DLD1 (cell line): ENCODE measurements around the gene COPE.

Experiments
- in situ Hi-C: cut with HindIII; loops from 2 replicates; pipeline ENCODE4 v1.10.0; 2017; ENCODE audit warnings: low sequenced_read_pairs

Gene COPE

GRCh38 chr19:18895038-18895823 lies 24.0 kb downstream of the COPE start:
- in situ Hi-C loops: no loop called here

- in situ Hi-C loops: no loop called here
These were observed 24.7 kb downstream of the COPE start for GRCh38 chr19:18894254-18895037.

GRCh38 chr19:18893587-18894253 lies 25.5 kb downstream of the COPE start:
- in situ Hi-C loops: no loop called here

- in situ Hi-C loops: no loop called here
These were observed 29.0 kb downstream of the COPE start for GRCh38 chr19:18889949-18890745.

- in situ Hi-C loops: no loop called here
These were observed 32.2 kb downstream of the COPE start for GRCh38 chr19:18886972-18887371.

- in situ Hi-C loops: no loop called here
These were observed 35.5 kb downstream of the COPE start for GRCh38 chr19:18883526-18884304.

- in situ Hi-C loops: no loop called here
These were observed 37.7 kb downstream of the COPE start for GRCh38 chr19:18881491-18881890.

GRCh38 chr19:18879579-18880373 lies 39.4 kb downstream of the COPE start:
- in situ Hi-C loops: no loop called here

- in situ Hi-C loops: no loop called here
These were observed 40.2 kb downstream of the COPE start for GRCh38 chr19:18878858-18879578.

- in situ Hi-C loops: no loop called here
These were observed 41.0 kb downstream of the COPE start for GRCh38 chr19:18878058-18878797.

GRCh38 chr19:18876865-18877264 lies 42.3 kb downstream of the COPE start:
- in situ Hi-C loops: no loop called here

- in situ Hi-C loops: no loop called here
These were observed 43.5 kb downstream of the COPE start for GRCh38 chr19:18875726-18876125.

- in situ Hi-C loops: no loop called here
These were observed 47.6 kb downstream of the COPE start for GRCh38 chr19:18871543-18871942.

- in situ Hi-C loops: no loop called here
These were observed 48.5 kb downstream of the COPE start for GRCh38 chr19:18870531-18871172.

GRCh38 chr19:18869781-18870530 lies 49.2 kb downstream of the COPE start:
- in situ Hi-C loops: no loop called here

GRCh38 chr19:18869023-18869618 lies 50.1 kb downstream of the COPE start:
- in situ Hi-C loops: no loop called here
